ENCODE measurements around the gene CDK14.

- TF ChIP-seq CTCF (conservative IDR thresholded peaks at IDR 0.05) (no peak), EZH2 (IDR thresholded peaks at IDR 0.05; ENCODE audit: low read depth) (no peak)
Measured at GRCh38 chr7:90900628-90901356, 304.7 kb downstream of the CDK14 start.
